Non-pigmented ciliary epithelial cell (primary cell): Measurements from ENCODE around the gene PCGF3.
A peak's percentile ranks its signal among the peaks of the same experiment; 100 is the strongest.
"Not testable (repeated sequence)": the region's sequence is repeated elsewhere in the genome, so short reads cannot be mapped to it uniquely, and the experiment has no call there.

ENCODE experiments used
- DNase-seq: peaks from one replicate; pipeline ENCODE4 v3.0.0-alpha.2; 2010; ENCODE audit warnings: low read depth

PCGF3 gene

GRCh38 chr4:668219-668618, 37.4 kb upstream of the PCGF3 start:
- not testable (repeated sequence) for DNase-seq

- DNase-seq = not testable (repeated sequence)
These were observed 35.6 kb upstream of the PCGF3 start for GRCh38 chr4:669806-670559.

- no peak for DNase-seq
These were observed 33.9 kb upstream of the PCGF3 start for GRCh38 chr4:671769-672168.

- no peak for DNase-seq
These were observed 32.1 kb upstream of the PCGF3 start for GRCh38 chr4:673349-674091.

DNA sequence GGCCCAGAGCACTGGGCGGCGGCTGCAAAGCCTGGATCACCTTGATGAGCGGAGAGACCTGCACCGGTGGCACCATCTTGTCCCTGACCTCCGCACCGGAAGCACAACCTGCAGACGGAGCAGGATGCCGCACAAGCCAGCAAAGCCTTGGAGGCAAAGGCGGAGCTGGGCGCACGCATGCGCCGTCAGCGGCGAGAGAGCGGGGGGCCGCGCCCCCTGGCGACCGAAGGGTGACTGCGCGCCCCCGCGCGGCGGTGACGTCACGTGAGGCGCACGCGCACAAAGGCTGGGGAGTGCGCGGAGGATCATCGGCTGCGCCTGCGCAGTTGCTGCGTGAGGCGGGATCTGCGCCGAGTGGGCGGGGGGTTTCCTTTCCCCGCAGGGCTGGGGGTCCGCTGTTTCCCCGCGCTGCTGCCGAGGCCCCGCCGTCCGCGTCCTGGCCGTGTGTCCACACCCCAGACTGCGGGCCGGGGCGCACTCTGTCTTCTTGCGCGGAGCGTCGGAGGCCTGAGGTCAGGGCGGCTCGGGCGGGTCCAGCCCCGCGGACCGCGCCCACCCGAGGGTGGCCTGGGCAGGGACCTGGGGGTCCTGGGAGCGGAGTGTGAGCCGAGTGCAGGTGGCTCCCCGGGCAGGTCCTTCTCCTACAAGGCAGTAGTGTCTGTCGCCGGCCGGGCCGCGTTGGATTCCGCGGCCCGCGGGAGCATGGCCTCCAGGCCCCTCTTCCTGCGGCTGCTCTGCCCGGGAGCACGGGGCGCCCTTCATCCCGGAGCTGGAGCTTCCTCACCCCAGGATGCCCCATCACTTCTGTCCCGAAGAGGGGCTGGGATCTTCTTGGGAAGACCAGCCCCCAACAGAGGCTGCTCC, 31.2 kb upstream of the PCGF3 start, which contains the start of the genes ATP5ME and MYL5:
Gene ATP5ME (minus strand): TSS at position 105 of the 864 bp plus-strand sequence. CDS start 29 bp downstream, at position 76.
Gene MYL5 (plus strand): TSS at position 371 of the 864 bp plus-strand sequence. CDS start 3,485 bp downstream, outside the sequence.
- DNase-seq = peak; percentile 71

DNA sequence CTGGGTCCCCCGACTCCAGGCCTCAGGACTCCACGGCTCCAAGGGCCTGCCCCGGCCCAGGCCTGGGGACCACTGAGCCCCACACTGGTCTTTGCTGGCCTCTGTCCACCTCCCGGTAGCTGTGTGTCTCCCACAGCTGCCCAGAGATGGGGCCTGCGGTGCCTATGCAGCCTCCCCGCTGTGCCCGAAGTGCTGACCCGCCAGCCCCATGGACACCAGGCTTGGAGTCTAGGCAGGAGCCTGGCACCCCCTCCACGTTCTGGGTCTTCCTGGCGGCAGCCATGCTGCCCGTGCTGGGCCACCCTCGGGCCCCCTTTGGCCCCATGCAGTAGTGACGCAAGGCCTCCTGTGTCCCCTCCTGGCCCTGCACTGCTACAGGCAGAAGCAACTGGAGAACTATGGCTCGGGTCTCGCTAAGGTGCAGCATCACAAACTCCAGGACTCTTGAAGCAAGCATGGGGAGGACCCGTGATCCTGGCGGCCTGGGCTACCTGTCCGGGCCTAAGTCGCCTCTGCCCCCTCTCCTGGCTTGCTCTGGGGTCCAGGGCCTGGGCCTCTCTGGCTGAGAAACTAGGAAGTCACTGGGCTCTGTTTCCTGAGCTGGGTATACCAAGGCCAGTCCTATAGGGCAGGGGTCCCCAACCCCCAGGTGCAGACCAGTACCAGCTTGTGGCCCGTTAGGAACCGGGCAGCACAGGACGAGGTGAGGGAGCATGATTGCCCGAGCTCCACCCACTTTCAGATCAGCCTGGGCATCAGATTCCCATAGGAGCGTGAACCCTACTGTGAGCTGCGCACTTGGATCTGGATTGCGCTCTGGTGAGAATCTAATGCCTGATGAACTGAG, 30.4 kb upstream of the PCGF3 start:
- DNase-seq = no peak

DNA sequence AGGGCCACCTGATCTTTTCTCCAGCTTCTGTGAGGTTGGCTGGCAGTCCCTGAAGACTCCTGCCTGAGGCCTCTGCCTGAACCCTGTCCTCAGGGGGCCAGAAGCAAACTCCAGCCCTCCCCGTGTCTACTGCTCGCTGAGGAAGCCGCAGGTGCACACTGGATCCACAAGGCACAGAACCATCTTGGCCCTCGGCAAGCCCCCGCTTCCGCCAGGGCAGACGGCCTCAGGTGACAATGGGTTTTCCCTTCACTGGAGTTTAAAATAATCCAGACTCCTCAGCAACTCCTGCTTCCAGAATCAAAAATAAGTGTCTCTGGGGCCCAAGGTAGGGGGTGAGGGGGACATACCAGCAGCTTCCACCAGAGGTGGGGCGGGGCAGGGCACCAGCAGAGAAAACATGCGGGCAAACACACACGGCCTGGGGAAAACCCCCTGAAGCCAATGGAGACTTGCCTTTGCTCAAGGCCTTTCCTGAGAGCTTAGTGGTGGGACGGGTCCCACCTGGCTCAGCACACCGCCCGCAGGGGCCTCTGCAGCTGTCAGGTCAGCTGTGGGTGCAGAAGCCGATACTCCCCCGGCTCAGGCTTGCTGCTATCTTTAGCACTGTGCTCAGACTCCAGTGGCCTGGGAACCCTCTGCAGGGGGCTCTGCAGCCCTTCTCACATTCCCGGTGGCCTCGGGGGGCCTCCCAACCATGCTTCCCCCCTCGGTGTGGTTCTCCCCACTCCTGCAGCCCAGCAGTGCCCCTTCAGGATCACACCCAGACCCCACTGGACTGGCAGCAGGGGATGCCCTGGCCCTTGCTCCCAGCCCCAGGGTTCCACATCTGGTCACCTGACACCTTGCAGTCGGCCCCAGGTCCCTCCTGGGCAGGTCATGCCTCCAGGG, 29.4 kb upstream of the PCGF3 start:
- DNase-seq = no peak

GRCh38 chr4:676871-677235, 28.8 kb upstream of the PCGF3 start:
- no peak for DNase-seq

DNA sequence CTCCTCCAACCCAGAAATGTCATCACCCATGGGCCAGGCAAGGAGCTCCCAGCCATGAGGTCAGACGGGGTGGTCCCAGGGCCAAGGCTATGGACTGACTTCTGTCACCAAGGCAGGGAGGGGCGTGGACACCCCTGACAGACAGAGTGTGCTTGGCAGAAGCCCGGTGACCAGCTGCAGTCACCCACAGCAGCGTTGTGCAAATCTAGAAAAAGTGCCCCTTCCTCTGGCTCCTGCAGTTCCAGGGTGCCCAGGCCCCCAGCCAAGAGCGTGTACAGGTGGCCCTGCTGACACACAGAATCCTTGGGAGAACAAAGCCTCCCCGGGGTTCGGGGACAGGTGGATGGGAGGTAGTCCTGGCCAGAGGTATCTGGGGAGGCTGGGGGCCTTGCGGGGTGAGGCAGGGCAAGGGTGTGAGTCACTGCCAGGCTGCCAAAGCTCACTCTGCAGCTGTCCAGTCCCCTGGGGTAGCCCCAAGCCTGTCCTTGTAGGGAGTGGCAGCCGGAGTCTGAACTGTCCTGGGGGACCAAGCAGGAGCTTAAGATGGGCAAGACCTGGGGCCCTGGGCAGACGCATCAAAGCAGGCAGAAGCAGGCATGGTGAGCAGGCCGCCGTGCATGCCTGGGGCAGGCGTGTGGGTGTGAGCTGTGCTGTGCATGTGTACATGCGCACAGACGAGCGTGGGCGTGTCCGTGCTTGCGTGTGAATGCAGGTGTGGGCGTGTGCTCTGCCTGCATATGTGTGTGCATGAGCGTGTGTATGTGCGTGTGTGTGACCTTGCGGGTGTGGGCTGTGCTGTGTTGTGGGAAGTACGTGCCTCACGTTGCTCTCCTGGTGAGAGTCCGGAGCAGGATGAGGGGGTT, 28.0 kb upstream of the PCGF3 start:
- DNase-seq = no peak

DNA sequence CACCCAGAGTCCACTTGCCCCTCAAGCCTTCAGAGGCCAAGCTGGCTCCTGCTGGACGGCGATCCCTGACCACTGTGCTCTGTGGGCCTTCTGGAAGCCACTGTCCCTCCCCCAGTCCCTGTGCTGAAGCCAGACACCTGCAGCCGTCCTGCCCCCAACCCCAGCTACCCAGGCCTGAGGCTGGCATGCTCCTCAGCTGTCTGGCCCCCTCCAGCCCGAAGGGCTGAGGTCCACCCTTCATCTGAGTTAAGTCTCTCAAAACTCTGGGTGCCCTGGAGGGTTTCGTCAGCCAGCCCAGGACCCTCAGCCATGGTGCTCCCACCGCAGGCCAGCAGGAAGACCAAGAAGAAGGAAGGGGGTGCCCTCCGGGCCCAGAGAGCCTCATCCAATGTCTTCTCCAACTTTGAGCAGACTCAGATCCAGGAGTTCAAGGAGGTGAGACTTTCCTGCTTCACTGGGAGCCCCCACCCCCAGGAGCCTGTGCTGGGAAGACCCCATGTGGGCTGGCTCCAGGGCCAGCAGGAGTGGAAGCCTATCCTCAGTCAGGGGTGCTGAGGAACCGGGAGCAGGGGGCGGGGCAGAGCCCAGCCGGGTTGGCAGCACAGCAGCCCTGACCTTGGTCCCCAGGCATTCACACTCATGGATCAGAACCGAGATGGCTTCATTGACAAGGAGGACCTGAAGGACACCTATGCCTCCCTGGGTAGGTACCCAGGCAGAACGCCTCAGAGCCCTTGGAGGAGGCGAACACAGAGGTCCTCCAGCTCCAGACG, 27.1 kb upstream of the PCGF3 start:
- no peak for DNase-seq

DNA sequence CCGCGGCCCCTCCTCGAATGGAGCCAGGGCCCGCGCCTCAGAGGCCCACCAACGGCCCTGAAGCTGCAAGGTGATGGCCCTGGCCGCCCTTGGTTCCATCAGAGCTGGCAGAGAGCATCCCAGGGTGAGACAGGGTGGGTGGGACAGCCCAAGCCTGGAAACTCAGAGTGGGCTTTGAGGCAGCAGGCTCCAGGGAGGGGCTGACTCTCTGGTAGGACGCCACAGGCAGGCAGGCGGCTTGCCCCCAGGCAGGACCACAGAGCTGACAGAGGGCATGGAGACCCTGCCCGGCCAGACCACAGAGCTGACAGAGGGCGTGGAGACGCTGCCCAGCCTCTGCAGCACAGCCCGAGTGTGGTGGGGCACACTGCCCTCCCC, 26.5 kb upstream of the PCGF3 start:
- DNase-seq = no peak

DNA sequence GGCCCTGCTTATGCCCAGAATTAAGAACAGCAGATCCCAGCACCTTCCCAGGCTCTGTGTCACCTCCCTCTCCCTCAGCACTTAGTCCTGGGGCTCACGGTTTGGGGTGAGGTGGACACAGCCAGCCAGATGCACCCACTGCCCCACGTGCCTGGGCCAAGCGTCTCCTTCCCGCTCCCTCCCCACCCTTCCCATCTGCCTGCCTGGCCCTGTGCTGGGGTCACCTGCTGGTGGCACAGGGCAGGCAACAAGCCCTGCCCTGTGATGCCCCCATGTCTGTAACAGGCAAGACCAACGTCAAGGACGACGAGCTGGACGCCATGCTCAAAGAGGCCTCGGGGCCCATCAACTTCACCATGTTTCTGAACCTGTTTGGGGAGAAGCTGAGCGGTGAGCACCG, 26.0 kb upstream of the PCGF3 start:
- no peak for DNase-seq

DNA sequence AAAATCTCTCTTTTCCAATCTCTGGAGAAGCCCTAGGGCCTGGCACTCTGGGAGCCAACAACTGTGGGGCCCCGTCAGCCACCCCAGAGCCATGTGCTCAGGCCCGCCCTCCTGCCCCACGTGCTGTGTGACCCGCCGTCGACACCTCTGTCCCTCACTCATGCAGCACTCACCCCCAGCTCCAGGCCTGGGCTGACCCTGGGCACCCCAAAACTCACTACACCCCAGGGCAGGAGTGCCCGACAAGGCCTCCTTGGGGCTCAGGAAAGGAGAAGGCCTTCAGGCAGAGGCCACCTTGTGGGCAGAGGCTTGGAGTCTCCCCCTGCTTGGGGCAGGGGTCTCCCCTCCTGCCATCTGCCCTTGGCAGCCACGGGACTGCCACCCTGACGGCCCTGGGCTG, 25.5 kb upstream of the PCGF3 start:
- no peak for DNase-seq

GRCh38 chr4:680551-680927, 25.1 kb upstream of the PCGF3 start:
- no peak for DNase-seq

- DNase-seq = no peak
These were observed 24.5 kb upstream of the PCGF3 start for GRCh38 chr4:680928-681645.

- DNase-seq = no peak
These were observed 23.7 kb upstream of the PCGF3 start for GRCh38 chr4:681736-682451.

- no peak for DNase-seq
These were observed 23.0 kb upstream of the PCGF3 start for GRCh38 chr4:682490-683172.
